COR-L47 (cell line): Measurements from ENCODE around the gene DCDC1.
"Not testable (repeated sequence)": the region's sequence is repeated elsewhere in the genome, so short reads cannot be mapped to it uniquely, and the experiment has no call there.

ENCODE experiments used
- DNase-seq: peaks from one replicate; lab custom pipeline; 2025; lab: John Stamatoyannopoulos, UW

Gene DCDC1

DNA sequence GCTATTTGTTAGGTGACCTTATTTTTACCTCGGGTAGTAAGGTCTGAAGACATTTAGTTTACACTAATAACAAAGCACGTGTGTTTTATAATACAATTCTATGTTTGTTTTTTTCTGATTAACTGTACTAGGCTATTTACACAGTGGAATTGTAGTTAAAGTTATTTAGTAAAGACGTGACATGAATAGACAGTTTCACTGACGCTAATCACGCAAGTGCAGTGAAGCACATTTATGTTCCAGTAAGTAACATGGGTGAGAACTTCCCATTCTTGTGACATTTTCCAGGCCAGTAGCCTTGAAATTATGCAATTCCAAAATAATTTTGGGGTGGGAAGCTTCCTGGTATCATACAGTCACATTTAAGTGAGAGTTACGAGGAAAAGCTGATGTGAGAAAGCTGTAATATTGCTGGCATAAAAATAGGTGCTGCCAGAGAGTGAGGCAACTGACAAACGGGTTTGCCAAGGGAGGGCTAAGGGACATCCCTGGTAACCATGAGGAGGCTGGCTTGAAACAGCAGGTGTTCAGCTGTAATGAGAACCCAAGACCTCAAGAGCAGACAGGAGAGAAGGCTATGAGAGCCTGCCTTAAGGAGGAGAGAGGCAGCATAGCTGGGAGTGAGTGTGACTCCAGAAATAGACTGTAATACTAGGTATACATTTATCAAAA, 378.8 kb downstream of the DCDC1 start:
- DNase-seq = peak; percentile 40

DNA sequence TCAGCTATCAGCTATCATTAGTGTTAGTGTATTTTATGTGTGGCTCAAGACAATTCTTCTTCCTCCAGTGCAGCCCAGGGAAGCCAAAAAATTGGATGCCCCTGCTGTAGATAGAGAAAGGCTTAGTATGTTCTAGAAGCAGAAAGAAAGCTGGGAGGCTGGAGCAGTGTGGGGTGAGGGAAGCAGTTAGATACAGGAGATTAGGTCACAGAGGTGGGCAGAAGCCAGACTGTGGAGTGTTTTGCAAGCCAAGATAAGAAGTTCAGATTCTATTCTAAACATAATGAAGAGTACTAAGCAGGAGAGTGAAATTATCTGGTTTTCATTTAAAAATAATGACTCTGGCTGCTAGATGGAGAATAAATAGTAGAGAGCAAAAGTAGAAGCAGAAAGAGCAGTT, 381.7 kb downstream of the DCDC1 start:
- DNase-seq = no peak

DNA sequence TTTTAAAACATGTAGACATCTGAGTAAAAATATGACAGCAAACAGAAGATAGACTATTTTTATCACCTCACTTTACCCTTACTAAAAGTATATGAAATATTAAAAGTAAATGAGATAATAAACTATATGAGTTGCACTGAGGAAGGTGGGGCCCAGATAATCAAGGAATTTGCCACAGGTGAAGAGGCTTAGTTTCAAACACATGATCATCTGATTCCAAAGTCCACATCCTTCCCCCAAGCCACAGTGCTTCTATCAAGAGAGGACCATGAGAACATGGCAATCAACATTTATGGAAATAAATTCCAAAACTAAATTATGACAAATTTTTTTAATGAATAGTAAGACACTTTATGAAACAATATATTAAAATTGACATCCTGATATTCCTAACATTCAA, 384.0 kb downstream of the DCDC1 start:
- no peak for DNase-seq

DNA sequence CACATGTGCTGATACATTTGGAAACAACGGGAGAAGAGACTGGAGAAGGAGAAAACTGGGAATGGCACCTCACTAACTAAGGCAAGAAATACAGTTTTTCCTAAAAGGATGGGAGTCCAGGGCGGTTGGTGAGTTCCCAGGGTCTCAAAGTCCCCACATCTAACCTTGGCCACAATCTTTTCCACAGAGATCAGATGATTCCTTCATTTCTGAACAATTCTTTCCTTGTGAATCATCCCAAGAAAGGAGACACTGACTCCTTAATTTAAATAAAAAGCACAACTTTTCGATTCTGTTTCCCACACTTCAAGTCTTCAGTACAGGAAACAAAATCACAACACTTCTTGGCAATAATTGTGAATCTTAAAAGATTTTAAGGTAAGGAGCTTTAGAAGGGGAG, 384.7 kb downstream of the DCDC1 start:
- no peak for DNase-seq

DNA sequence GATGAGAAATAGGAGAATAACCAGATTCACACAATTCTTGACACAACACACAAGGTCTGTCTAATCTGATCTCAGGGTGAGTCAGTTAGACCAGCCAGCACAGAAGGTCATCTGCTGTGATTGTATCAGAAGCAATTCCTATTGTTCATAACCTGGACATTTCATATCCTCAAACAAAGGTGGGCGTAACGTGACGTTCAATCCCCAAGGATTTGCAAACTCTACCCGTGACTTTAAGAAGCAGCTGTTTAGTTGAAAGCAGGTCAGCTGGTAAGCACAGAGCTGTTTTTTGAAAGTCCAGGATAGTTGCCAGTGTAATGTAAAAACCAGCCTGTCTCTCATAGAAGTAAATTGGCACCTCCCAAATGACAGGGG, 385.1 kb downstream of the DCDC1 start:
- no peak for DNase-seq

DNA sequence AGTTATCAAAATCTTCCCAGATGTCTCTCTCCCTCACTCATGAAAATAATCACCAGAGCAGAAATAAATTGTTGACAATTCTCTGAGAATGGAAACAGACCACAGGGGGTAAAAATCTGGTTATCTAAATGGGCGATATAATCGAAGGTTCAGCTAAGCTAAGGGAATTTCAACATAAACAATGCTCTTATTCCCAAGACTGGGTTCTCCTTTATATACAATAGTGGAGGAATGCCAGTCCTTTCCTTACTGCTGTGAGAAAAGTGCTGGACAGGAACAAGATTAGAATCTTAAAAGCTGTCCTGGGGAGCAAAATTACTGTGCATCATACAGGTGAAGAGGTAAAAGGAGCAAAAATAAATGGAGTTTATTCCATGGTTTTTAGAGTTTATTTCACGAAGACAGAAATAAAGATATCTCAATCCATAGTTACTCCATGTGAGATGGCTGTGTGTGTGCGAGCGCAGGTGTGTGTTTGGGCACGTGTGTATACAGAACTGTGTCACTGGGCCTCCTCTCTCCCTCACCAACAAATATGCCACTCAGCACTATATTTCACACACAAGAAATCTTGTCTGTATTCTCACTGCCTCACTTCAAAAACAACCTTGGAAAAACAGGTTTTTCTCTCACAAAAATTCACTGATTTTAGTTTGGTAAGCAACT, 385.6 kb downstream of the DCDC1 start:
- DNase-seq = peak; percentile 10

DNA sequence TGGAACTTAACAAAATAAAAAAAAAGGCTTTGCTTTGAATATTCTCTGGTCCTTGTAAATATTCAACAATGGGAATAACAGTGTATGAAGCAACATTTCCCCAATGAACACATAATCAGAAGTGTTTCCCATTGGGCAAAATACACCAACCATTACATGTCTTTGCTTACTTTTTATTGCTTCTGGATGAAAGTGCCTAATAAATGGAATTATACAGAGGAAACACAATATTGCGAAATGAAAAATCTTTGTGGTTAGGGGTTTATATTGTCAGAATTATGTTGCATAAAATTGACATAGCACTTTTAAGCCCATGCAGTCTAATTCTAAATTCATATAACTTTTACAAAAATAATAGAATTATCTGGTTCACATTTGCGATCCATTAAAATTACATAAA, 386.4 kb downstream of the DCDC1 start:
- no peak for DNase-seq

DNA sequence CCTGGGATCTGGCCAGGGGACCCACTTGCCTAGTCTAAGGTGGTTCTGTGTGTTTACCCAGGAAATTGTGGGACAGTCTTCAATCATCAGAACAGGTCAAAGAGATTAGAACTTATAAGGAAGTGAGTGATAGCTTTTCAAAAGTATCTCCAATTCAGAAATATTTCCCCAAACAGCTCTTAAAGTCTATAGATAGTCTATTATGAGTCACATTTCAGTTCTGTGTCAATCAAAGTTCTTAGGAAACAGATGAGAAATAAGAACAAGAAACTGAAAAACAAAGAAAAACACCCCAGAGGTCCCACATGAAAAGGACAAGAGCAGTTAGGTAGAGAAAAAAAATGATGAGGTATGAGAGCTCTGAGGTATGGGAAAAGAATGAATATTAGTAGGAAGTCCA, 402.0 kb downstream of the DCDC1 start:
- DNase-seq = no peak

DNA sequence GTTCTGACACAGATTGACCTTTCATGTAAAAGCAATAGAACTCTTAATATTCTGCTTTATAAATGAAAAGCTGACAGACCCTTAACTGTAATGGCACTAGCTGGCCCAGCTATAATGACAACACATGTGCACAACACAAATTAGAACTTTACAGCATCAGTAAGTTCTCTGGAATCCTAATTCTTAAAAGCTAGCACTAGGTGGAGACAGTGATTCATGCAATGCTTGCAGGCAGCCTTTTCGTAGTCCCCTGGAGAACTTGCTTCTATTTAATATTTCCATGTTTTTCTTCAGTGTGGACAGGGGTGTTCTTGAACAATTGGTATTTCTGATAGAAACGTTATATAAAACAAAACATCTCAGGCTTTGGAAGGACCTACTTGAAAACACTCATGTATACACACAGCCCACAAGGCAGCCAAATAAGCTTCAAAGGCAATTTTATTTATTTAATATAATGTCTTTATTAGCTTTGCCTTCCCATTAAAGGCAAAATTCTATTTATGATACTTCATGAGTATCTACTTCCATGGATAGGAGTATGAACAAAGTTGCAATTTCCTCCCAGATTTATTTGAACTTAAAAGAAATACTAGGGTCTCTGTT, 409.0 kb downstream of the DCDC1 start:
- peak; percentile 71 for DNase-seq

DNA sequence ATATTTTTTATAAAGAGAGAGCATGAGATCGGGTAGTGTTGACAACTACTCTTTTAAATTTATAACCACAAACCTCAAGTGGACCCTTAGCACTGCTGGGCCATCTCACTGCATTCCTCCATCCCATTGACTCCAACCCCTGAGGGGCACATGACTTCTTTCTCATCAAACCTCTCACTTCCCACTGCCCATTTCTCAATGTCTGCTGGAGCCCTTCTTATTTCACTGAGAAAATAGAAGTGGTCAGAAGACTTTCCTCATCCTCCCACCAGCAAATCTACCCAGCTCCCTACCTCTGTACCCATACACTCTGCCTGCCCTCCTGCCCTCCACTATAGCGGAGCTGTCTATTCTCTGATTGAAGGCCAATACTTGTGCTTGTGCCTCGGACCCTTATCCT, 412.8 kb downstream of the DCDC1 start:
- no peak for DNase-seq

DNA sequence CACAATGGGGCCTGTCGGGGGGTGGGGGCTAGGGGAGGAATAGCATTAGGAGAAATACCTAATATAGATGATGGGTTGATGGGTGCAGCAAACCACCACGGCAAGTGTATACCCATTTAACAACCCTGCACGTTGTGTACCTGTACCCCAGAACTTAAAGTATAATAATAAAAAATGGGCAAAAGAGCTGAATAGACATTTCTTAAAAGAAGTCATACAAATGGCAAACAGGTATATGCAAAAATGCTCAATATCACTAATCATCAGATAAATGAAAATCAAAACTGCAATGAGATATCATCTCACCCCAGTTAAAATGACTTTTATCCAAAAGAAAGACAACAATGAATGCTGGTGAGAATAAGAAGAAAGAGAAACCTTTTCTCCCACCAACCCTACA, 419.7 kb downstream of the DCDC1 start:
- no peak for DNase-seq

DNA sequence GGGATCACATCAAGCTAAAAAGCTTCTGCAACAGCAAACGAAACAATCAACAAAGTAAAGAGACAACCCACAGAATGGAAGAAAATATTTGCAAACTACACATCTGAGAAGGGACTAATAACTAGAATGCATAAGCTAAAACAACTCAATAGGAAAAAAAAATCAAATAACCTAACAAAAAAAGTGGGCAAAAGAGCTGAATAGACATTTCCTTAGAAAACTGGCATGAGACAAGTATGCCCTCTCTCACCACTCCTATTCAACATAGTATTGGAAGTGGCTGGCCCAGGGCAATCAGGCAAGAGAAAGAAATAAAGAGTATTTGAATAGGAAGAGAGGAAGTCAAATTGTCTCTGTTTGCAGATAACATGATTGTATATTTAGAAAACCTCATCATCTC, 421.8 kb downstream of the DCDC1 start:
- not testable (repeated sequence) for DNase-seq

DNA sequence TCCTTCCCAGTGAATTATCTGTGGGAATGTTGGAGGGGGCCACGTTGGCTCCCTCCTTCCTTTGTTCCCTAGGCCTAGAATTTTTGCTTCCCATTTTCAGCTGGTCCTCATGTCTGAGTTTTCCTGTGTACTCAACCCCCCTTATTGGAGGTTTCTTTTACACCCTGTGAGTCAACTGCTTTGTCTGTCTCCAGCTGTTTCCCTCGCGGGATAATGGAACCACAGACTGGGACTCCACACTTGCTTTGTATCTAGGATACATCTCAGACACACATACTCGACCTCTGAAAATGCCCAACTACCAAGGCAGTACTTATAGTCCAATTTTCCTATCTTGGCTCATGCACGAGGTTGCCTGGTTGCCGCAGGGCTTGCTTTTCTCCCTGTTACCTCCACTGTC, 430.7 kb downstream of the DCDC1 start:
- DNase-seq = no peak

DNA sequence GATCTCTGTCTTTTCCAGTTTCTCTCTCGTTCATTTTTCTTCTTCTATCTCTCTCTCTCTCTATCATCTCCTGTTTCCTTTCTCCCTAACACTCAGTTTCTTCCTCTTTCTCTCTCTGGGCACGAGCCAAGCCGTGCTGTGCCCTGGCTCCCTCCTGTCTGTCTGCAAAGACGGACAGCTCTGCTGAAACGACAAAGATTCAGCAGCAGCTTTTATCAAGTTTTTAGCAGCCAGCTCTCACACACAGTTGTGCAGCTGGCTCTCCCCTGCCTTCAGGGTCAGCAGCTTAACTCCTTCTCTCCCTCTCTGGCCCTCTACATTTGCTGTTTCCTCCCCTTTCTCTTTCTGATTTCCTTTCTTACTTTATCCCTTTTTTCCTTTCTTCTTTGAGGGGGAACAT, 431.4 kb downstream of the DCDC1 start:
- DNase-seq = no peak

DNA sequence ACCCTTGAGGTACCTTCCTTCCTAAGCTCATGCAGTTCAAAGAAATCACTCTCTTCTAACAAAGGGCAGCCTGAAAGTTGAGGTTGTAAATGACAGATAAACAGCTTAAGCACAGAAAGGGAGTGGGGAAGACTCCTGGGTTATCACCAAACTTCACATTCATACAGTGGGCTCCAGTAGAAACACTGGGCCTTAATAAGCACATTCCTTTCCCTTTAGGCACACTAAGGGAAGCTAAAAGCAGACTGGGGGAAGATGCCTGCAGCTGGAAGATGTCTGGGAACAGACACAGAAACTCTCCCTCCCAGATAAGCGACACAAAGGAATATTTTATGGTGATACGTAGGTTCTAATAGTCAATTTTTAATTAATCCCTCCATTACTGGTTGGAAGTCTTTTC, 433.0 kb downstream of the DCDC1 start:
- DNase-seq = no peak

DNA sequence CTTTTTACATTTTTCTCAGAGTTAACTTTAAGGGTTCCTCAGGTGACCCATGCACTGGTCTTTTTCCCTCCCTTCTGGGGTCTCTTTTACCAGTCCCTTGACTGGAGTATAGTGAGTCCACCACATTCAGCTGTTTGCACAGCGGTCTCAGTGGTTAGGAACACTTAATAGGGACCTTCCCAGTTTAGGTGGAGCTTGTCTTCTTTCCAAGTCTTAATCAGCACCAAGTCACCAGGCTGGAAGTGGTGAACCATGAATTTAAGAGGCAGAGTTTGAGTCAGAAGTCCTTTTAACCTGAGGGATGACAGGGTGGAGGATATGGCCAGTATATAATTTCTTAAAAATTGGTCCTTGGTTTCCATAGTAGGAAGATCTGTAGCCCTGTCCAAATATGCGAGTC, 433.7 kb downstream of the DCDC1 start:
- DNase-seq = no peak

DNA sequence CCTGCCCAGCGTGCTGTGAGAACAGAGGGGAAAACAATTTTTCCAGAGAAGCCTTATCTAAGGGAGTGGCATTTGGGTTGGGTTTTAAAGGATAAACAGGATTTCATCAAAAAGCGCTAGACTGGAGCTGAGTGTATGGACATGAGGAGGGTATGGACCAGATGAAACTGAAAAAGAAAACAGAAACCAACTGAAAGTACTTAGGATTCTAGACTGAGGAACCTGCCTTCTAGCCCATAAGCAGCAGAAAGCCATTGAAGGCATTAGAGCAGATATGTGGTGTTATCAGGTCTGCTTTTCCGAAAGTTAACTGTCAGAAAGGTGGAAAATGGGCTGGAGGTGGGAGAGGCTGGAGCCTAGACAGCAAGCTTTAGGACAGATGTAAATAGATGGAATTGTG, 443.4 kb downstream of the DCDC1 start:
- no peak for DNase-seq

DNA sequence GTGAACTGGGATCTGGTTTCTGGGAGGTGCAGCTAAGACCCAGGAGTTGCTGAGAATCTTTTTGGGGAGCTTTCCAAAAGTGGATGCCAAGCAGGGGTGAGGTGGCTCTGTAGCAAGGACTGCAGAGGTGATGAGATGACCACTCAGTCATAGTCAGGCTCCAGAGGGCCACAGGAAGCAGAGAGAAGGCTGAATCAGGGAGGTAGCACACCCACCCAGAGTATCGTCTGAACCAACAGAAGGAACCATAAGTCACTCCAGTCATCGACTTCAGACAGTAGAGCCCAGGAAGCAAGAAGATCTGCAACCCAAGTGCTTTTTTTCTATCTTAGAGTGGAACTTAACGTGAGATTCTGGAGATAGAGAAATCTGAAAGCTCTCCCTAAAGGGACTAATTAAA, 447.7 kb downstream of the DCDC1 start:
- DNase-seq = no peak

DNA sequence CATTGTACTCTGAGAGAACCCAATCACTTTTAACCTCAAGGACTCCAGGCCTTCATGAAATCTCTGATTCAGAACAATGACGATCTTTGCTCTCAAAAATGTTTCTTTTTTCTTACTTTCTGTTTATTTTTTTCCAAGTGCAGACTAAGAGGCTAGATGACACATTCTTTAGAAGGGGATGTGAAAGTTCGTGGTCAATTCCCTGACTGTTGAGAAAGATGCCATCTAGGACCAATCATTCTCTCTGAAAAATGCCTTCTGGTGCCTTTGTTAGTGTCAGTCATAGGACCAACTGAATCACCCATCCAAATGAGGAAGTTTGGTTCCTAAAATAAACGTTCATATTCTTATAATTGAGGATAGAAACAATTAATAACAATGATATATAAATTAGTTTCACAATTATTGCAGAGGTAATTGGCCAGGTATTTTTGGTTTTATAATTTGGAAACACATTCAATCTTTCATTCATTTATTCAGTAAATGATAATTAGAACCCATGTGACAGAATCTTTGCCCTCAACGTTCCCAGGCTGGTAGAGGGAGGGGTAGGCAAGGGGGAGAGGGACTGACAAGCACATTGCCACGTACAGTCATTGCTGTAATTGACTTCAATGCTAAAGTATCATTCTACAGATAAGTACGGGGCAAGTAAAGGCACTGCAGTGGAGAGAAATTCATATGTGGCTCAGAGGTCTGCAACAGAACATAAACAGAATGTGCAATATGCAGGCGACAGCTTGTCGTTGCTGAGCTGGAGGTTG, 450.0 kb downstream of the DCDC1 start:
- no peak for DNase-seq

DNA sequence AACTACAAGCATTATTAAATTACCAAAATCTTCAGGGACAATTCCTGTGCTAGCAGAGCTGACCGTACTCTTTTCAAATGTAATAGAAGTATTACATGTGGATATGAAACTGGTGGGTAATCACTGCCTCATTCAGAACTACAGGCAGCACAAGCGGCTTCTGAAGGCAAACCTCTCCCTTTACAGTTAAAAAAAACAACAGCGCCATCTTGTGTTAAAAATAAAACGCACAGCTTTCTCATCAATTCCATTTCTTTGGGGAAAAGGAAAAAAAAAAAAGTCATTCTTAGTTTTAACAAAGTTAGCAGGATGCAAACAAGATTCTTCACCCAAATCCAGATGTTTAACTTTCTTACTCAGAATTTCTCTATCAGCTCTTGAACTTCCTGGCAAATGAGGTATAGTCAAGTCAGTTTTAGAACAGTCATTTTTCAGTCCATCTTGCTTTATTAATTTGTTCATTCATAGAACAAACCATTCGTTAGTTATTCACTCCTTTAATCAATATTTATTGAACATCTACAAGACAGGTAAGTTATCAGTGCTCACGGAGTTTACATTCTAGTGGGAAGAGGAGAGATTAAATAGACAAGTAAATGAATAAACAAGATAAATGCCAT, 451.6 kb downstream of the DCDC1 start:
- DNase-seq = peak; percentile 45

DNA sequence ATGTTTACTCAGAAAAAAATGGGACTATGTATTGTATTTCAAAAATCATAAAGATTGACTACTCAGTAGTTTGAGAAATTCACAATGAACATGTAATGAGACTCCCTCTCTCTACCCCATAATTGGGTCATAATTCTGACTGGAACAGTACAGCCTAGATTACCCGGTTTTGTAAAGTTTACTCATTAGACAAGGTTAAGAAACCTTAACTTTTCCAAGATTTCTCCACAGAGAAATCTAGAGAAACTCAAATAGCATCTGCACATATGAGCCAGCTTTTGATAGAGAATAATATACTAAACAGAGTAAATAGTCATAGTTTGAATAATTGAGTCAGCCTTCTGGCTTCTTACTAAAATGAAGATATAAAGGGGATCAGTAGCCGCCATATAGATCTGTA, 452.3 kb downstream of the DCDC1 start:
- no peak for DNase-seq

DNA sequence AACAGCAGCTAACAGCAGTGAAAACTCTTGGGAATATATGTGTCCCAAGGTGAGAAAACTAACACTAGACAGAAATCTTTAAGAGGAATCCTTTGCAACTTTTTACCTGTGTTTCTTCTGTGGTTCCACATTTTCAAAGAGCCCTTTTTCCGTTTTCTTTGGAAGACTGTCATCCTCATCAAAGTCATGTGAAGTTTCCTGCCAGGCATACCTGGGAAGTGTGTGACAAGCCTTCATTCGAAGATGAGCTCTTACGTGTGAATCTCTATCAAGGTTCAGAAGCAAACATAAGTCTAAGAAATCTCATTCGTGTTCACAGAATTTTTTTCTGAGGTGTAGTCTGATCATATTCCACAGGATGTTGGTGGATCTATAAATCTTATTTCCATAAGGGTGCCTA, 452.8 kb downstream of the DCDC1 start:
- DNase-seq = no peak
